Pulmonary artery endothelial cell (primary cell): ENCODE results near the gene NUP98. TPM values are rescaled to one million over a fixed set of nuclear protein-coding genes. Genes with fewer than 3 reads are reported as not detected.

Source experiments
- DNase-seq: peaks from one replicate; pipeline ENCODE4 v3.0.0-alpha.2; 2011; ENCODE audit warnings: low read depth, low spot score
- total RNA-seq: library from RNA; depleted of rRNA; stranded (reverse); fragments of >200 nt; gene quantifications from 2 replicates; pipeline ENCODE4 v1.2.3, GENCODE V29; 2014

NUP98 gene
- total RNA-seq, 1 donor from 2014 or later: 104 TPM

- no peak for DNase-seq
These were observed 59.9 kb downstream of the NUP98 start for GRCh38 chr11:3737386-3737933.

- DNase-seq: no peak
These were observed 60.5 kb downstream of the NUP98 start for GRCh38 chr11:3736816-3737215.

GRCh38 chr11:3735827-3736226 lies 61.5 kb downstream of the NUP98 start:
- no peak for DNase-seq

GRCh38 chr11:3732671-3733436 lies 64.5 kb downstream of the NUP98 start:
- no peak for DNase-seq

- DNase-seq: peak; percentile 15
These were observed 74.2 kb downstream of the NUP98 start for GRCh38 chr11:3723014-3723708.

- no peak for DNase-seq
These were observed 75.3 kb downstream of the NUP98 start for GRCh38 chr11:3722100-3722499.

- DNase-seq: no peak
These were observed 76.4 kb downstream of the NUP98 start for GRCh38 chr11:3720997-3721396.

DNA sequence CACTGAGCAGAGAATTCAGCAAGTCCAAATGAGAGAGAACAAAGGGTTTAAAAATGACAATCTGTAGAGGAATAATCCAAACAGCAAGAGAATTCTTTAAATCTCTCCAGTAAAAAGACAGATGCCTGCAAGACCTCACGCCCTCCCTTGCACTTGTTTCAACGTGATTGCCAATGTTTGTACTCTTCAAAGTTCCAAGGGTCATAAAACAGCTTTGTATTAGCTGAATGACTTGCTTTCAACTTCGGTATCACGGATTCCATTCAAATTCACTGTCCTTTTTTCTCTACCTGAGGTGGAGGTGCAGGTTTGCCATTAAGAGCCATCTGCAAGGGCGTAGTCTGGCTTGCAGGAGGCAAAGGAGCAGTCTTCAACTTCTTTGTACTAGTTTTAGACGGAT lies 85.1 kb downstream of the NUP98 start:
- no peak for DNase-seq

GRCh38 chr11:3710485-3711259 lies 86.7 kb downstream of the NUP98 start:
- DNase-seq: no peak

GRCh38 chr11:3709977-3710376 lies 87.4 kb downstream of the NUP98 start:
- DNase-seq: no peak

DNA sequence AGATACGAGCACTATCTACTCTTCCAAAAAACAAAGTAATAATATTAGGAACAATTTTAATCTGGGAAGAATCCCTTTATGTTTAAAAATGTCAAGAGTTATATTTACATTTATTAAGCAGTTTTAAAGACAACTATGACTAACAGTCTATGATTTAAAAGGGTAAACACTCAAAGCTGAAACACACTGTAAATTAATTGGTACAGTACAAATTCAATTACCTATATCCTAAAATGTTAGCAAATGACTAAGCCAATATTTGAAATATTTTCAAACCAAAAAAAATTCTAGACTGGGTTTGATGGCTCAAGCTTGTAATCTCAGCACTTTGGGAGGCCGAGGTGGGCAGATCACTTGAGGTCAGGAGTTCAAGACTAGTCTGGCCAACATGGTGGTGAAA lies 90.2 kb downstream of the NUP98 start:
- no peak for DNase-seq

DNA sequence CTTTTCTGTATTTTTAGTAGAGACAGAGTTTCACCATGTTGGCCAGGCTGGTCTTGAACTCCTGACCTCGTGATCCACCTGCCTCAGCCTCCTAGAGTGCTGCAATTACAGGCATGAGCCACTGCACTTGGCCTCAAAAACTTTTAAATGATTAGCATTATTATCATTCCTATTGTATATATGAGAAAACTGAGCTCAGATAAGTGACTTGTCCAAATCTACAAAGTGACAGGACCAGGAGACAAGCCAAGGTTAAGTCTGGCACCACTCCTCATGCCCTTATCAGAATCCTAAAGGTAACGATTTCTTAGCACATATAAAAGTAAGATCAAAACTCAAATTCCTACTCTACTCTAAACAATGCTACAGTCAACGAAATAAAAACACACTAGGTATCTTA lies 94.0 kb downstream of the NUP98 start:
- DNase-seq: no peak

DNA sequence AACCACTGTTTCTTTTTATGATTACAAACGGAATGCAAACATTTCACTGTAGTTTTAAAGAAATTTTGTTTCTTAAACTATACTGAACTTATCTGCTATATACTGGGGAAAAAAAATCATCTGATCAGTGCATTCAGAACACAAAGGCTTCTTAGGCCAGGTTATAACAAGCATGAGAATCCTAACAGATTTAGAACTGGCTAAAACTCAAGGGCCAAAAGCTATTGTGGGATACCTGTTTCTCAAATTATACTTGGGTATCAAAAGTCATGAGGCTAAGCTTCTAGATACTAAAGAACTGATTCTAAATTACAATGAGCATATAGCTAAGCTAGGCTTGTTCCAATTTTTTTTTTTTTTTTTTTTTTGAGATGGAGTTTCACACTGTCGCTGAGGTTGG lies 96.4 kb downstream of the NUP98 start:
- DNase-seq: no peak

DNA sequence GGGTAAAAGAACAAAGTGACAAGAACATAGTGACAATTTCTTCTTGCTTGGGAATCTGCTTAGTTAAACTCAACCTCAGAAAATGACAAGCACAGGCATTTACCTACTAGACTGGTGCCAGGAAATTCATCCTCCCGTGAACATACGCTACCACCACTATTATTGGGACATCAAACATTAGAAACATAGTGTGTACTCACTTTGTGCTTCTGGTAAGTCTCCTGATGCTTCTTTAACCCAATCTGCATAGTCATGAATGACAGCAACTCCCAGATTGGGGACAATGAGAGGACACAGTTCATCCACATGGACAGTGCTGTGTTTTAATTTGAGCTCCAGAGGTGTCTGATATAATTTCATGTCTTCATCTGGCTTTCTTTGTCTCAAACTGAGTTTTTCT lies 96.9 kb downstream of the NUP98 start:
- no peak for DNase-seq

DNA sequence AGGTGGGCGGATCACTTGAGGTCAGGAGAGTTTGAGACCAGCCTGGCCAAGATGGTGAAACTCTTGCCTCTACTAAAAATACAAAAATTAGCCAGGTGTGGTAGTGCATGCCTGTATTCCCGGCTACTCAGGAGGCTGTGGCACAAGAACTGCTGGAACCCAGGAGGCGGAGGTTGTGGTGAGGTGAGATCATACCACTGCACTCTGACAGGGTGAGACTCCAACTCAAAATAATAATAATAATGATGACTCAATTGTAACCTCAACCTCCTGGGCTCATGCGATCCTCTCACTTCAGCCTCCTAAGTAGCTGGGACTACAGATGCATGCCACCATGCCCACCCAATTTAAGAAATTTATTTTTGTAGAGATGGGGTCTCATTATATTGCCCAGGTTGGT lies 110.6 kb downstream of the NUP98 start:
- DNase-seq: no peak

GRCh38 chr11:3685923-3686322 lies 111.4 kb downstream of the NUP98 start:
- DNase-seq: no peak

DNA sequence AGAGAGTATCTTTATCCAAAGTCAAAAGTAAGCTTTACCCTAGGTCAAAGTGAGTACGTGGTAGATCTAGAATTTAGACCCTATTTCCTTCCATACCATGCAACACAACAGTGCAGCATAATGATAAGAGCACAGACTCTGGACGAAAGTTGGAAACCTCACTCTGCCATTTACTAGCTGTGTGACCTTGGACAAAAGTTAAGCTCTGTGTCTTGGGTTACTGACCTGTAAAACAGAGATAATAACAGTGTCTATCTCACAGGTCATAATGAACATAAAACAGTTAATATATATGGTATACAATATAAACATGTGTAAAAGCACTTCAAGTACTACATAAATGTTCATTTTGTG lies 112.6 kb downstream of the NUP98 start:
- no peak for DNase-seq

DNA sequence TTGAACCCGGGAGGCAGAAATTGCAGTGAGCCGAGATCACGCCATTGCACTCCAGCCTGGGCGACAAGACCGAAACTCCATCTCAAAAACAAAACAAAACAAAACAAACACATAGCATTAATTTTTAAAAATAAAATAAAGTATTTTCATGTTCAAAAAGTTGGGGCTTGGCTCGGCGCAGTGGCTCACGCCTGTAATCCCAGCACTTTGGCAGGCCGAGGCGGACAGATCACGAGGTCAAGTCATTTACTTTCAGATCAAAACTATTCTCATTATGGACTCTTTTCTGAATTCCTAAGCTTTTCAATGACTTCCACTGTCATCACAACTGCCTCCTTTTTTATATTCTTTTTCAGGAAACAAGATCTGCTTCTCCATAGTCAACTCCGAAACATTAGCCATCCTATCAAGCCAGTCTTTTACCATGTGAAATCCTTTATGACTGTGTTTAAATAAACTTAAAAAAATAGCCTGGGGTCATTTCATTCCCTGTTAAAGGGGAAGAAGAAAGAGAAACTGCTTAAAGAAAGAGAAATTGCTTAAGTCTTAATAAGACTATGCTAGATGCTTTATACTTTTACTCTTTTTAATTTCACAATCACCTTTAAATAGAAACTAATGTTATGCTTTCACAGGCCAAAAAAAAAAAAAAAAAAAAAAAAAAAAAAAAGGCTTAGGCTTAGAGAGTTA lies 113.1 kb downstream of the NUP98 start:
- no peak for DNase-seq

DNA sequence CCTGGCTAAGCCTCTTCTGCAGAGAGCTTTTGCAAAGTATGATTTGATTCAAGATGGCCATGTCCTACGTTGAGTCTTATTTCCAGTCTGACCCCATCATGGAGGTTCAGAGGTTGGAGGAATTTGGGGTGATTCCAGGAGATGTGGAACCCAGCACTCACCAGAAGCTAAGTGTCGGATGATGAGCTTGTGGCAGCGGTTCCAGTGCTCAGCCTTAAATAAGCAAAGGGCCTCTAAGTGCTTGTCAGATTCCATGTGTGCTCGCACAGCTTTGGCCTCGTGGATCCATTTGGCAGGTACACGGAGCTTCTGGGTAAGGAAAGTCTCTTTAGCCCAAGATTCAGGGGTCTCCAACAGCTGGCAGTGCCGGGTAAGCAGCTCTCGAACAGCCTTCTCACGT lies 114.3 kb downstream of the NUP98 start:
- DNase-seq: no peak

GRCh38 chr11:3679077-3679476 lies 118.3 kb downstream of the NUP98 start:
- DNase-seq: no peak

GRCh38 chr11:3675971-3676370 lies 121.4 kb downstream of the NUP98 start:
- DNase-seq: no peak

- DNase-seq: peak; percentile 11
These were observed 123.2 kb downstream of the NUP98 start for GRCh38 chr11:3674189-3674588.
